ENCODE data around the gene GOLGA8N.

Gene GOLGA8N

DNA sequence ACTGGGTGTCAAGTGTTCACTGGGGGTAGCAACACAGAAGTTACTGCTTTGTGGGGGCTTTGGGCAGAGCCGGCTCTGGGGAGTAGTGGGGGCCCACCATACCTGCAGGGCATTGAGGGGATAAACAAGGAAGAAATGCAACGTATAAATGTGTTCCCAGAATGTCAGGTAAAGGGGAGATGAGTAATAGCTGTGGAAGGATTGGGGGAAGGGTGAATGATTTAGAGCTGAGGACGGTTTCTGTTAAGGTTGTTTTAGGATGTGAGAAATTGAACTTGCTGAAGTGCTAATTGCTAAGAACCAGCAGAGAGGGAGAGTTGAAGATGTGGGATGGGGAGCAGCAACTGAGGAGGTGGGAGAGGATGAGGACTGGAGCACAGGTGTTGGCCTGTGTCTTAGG is 58.9 kb downstream of the GOLGA8N start:
- no peak for FAIRE-seq

DNA sequence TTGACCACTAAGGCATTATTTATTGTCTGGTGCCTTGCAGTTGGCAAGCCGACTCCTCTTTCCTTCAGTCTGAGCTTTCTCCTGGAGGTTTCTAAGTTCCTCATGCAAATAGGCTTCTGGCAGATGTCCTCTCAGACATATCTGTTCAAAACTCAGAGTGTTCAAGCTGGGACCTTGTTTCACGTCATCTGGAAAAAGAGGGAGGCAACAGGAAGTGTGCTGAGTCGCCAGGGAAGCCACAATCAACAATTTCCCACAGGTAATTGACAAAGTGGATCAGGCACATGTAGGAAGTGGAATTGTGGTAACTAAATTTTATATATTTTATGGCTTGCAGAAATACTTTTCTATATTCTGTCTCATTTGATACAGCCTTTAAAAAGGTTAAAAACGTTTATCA is 62.8 kb downstream of the GOLGA8N start:
- no peak for FAIRE-seq

DNA sequence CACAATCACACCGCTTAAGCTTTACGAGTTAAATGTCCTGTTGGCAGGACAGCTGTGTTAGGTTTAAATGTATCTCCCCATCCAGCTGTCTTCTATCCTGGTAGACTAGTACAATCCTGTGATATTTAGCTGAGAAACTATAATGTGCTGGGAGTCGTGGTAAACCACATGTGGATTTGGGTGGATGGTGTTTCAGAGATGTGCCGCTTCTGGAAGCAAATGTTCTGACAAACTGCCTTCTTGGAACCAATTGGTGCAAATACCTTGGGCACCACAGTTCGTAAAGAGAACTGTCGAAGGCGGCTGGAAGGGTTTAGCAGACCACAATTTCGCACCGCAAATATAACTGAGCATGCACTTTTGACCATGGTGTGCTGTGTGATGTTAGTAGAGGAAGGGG is 63.2 kb downstream of the GOLGA8N start:
- FAIRE-seq = no peak

Measured in TTC549 (cell line).